22Rv1 (cell line): ENCODE measurements around the gene IZUMO4.

Experiments
- CTCF ChIP-seq: fragments of 450-650 bp; IDR thresholded peaks from 2 replicates; pipeline ENCODE4 v1.5.1; 2017; ENCODE audit warnings: mild to moderate bottlenecking
- ZFX ChIP-seq: fragments of 450-650 bp; IDR thresholded peaks from 2 replicates; pipeline ENCODE4 v1.6.1; 2017; ENCODE audit warnings: antibody characterized with exemption, borderline replicate concordance

DNA sequence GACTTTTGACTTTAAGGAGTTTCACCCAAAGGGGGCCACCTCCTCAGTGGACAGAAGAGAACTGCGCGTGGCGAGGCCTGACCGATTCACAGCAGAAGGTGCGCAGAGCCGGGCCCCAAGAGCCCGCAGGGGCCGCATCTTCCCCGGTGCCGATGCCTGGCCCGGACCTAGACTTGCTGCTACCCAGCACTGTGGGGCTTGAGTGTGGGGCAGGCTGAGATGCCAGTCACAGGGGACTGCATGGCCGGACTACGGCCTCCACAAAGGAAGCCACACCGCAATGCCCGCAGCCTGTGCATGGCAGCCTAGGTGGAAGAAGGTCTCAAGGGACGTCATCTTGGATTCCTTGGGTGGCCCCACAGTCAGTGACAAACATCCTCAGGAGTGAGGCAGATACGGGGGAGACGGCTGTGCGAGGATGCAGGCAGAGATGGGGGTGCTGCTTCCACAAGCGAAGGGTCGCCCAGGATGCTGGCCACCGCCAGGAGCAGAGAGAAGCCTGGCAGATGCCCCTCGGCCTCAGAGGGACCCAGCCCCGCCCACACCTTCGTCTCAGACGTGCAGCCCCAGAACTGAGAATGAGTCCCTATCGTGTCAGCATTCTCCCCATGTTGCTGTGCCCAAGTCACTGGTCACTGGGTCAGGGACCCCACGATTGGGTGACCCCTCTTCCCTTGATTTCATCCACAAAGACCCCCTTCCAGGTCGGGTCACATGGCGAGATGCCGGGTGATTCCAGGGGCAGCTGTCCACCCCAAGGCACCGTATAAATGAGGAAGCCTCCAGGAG is 17.4 kb upstream of the IZUMO4 start:
- TF ChIP-seq CTCF (no peak), ZFX (no peak)
